Mucosa of descending colon (tissue), 3 donors: Measurements from ENCODE around the gene ZNF691. TPM values are rescaled to one million over a fixed set of nuclear protein-coding genes. Genes with fewer than 3 reads are reported as not detected.

ENCODE experiments used
- ATAC-seq: fragments of 200-7000 bp; cut with Tn5 transposase; one replicate; pipeline ENCODE4 v1.9.1; 2020; ENCODE audit warnings: mild to moderate bottlenecking, moderate library complexity
- DNase-seq, 3 donors: peaks; one replicate each; pipeline ENCODE4 v3.0.0-alpha.2; 2020
- H3K36me3 ChIP-seq: fragments of 200-600 bp; one replicate; pipeline ENCODE4 v1.8.0; 2021; ENCODE audit warnings: low read depth, mild to moderate bottlenecking
- H3K4me1 ChIP-seq: fragments of 200-600 bp; one replicate; pipeline ENCODE4 v1.8.0; 2021; ENCODE audit warnings: low read depth, mild to moderate bottlenecking
- H3K4me3 ChIP-seq: fragments of 200-600 bp; one replicate; pipeline ENCODE4 v1.8.0; 2021; ENCODE audit warnings: mild to moderate bottlenecking
- H3K9me3 ChIP-seq: fragments of 200-600 bp; one replicate; pipeline ENCODE4 v1.8.0; 2021; ENCODE audit warnings: mild to moderate bottlenecking
- CTCF ChIP-seq: fragments of 200-600 bp; IDR thresholded peaks from one replicate; pipeline ENCODE4 v1.8.0; 2022; ENCODE audit warnings: antibody characterized with exemption, mild to moderate bottlenecking
- intact Hi-C, 2 donors: fragments of 100-400 bp; cut with DNase I in 1 of 2; cut with micrococcal nuclease in 1 of 2; formaldehyde crosslinking; loops; one replicate each; pipeline versions ENCODE4 v1.11.0 to v1.11.1; 2022; cut with DNase I, micrococcal nuclease
- total RNA-seq, 3 donors: library from RNA; stranded (reverse); fragmentation: NEBNext Ultra II Directional in 2 of 3; extraction: Animal tissue kit (Norgen Biotek cat#: 25700) in 2 of 3; gene quantifications; one replicate each; pipeline versions ENCODE4 v1.2.1 to v1.2.4, GENCODE V29; 2021 to 2023
- donor health status: DM: no; HTN: no; CAD: no; lungs with moderate emphysema.
- donor health status: DM: no; HTN: no; CAD: no.
- donor health status: DM: no; HTN: yes; CAD: no.

ZNF691 gene
- total RNA-seq, 3 donors from 2014 or later: 5.9 to 10.8 (median 5.9) TPM

GRCh38 chr1:42841440-42842147, 4.8 kb upstream of the ZNF691 start:
- intact Hi-C loops: no loop called here
- Histone ChIP-seq H3K9me3 (no peaks in the 10 kb centered on the region), H3K4me3 (no peak overlapping the region), H3K4me1 (no peaks in the 10 kb centered on the region), H3K36me3 (no peaks in the 10 kb centered on the region)
- no peak for TF ChIP-seq CTCF
- ATAC-seq (no peak), DNase-seq (no peak)

GRCh38 chr1:42844592-42845140, 1.7 kb upstream of the ZNF691 start:
- H3K36me3 ChIP-seq: no peaks in the 10 kb centered on the region
- TF ChIP-seq CTCF: no peak
- no peak for DNase-seq
- H3K4me1 ChIP-seq: peaks cover 13% of the 10 kb centered on the region
- no peaks in the 10 kb centered on the region for H3K9me3 ChIP-seq
- no peak overlapping the region for H3K4me3 ChIP-seq
- intact Hi-C loops: no loop called here
- ATAC-seq: no peak

GRCh38 chr1:42845193-42845592, 1.2 kb upstream of the ZNF691 start:
- peaks cover 13% of the 10 kb centered on the region for H3K4me1 ChIP-seq
- DNase-seq: no peak
- ATAC-seq: no peak
- intact Hi-C loops: no loop called here
- TF ChIP-seq CTCF: no peak
- no peaks in the 10 kb centered on the region for H3K36me3 ChIP-seq
- no peak overlapping the region for H3K4me3 ChIP-seq
- H3K9me3 ChIP-seq: no peaks in the 10 kb centered on the region

GRCh38 chr1:42845866-42846256, 552 bp upstream of the ZNF691 start:
- H3K4me3 ChIP-seq: peak overlapping the region; percentile 94
- peaks cover 13% of the 10 kb centered on the region for H3K4me1 ChIP-seq
- ATAC-seq: peak; percentile 7
- no peaks in the 10 kb centered on the region for H3K36me3 ChIP-seq
- DNase-seq: no peak
- intact Hi-C loops: no loop called here
- no peaks in the 10 kb centered on the region for H3K9me3 ChIP-seq
- no peak for TF ChIP-seq CTCF

GRCh38 chr1:42847111-42847595, 740 bp downstream of the ZNF691 start:
- no peak for TF ChIP-seq CTCF
- intact Hi-C loops: no loop called here
- no peak for DNase-seq
- no peak for ATAC-seq
- Histone ChIP-seq H3K4me1 (peaks cover 13% of the 10 kb centered on the region), H3K4me3 (peak overlapping the region; percentile 94), H3K9me3 (no peaks in the 10 kb centered on the region), H3K36me3 (no peaks in the 10 kb centered on the region)
